GM12865 (cell line): ENCODE data around the gene MSI1.

Experiments used
- DNase-seq: peaks from one replicate; pipeline ENCODE4 v3.0.0; 2010; ENCODE audit warnings: low read depth
- H3K4me3 ChIP-seq: 2 replicates; pipeline ENCODE4 v1.5.1; 2011; ENCODE audit warnings: mild to moderate bottlenecking, low read depth, low read length, control low read depth
- CTCF ChIP-seq: IDR thresholded peaks from 2 replicates; pipeline ENCODE4 v1.5.1; 2011; ENCODE audit warnings: low read length, control low read depth, low read depth, inconsistent platforms; ENCODE audit not compliant: insufficient read depth; ENCODE audit errors: missing control alignments

The MSI1 gene

GRCh38 chr12:120292661-120293531 lies 76.1 kb downstream of the MSI1 start, which contains the start of gene RNU4-1:
Gene RNU4-1 (minus strand): TSS chr12:120293237.
- no peak for TF ChIP-seq CTCF
- DNase-seq: peak; percentile 98
- peak within 1 kb of the TSS; percentile 60 for H3K4me3 ChIP-seq

- DNase-seq: no peak
- no peak for TF ChIP-seq CTCF
- H3K4me3 ChIP-seq: peak overlapping the region; percentile 60
Measured at GRCh38 chr12:120292411-120292660, 76.6 kb downstream of the MSI1 start.
